Neutrophil (primary cell): ENCODE results near the gene ZFHX2.
A peak's percentile ranks its signal among the peaks of the same experiment; 100 is the strongest.
"Not testable (repeated sequence)": the region's sequence is repeated elsewhere in the genome, so short reads cannot be mapped to it uniquely, and the experiment has no call there.

Source experiments
- H3K27ac ChIP-seq: fragments of 200-600 bp; sonication (generic); 2 replicates; pipeline ENCODE4 v1.5.1; 2016; ENCODE audit warnings: mild to moderate bottlenecking, moderate library complexity
- H3K27me3 ChIP-seq: fragments of 200-600 bp; sonication (generic); 2 replicates; pipeline ENCODE4 v1.6.0; 2016; ENCODE audit warnings: mild to moderate bottlenecking
- H3K36me3 ChIP-seq: fragments of 200-600 bp; sonication (generic); 2 replicates; pipeline ENCODE4 v1.5.1; 2017
- H3K4me1 ChIP-seq, 2 experiments: fragments of 200-600 bp in 1 of 2; sonication (generic) in 1 of 2; 1 replicate in 1 of 2; 2 replicates in 1 of 2; pipeline versions ENCODE4 v1.5.1 to v1.6.1; 2013 to 2016; ENCODE audit warnings: low read depth in 1 of 2, low read length in 1 of 2, mild to moderate bottlenecking in 1 of 2, moderate library complexity in 1 of 2; ENCODE audit not compliant: control insufficient read depth in 1 of 2, insufficient read depth in 1 of 2
- H3K4me3 ChIP-seq, 2 experiments: fragments of 200-600 bp in 1 of 2; sonication (generic) in 1 of 2; 1 replicate in 1 of 2; 2 replicates in 1 of 2; pipeline ENCODE4 v1.5.1; 2013 to 2016; ENCODE audit warnings: low read depth in 1 of 2, low read length in 1 of 2, mild to moderate bottlenecking in 1 of 2, moderate library complexity in 1 of 2
- H3K9me3 ChIP-seq: fragments of 200-600 bp; sonication (generic); 2 replicates; pipeline ENCODE4 v1.5.1; 2016
- TF ChIP-seq, protein P1 (sequence below): fragments of 200-600 bp; sonication (generic); IDR thresholded peaks from 2 replicates; pipeline ENCODE4 v1.5.1; 2016; ENCODE audit warnings: antibody characterized with exemption

ZFHX2 gene

GRCh38 chr14:23540141-23540469 lies 11.5 kb downstream of the ZFHX2 start:
- Histone ChIP-seq H3K36me3 (no peaks in the 10 kb centered on the region), H3K4me1 (peaks cover 19 to 21% of the 10 kb centered on the region in 2 experiments), H3K9me3 (no peaks in the 10 kb centered on the region), H3K27me3 (no peaks in the 10 kb centered on the region), H3K4me3 (no peak overlapping the region), H3K27ac (no peak overlapping the region)
- TF ChIP-seq, protein P1, sequence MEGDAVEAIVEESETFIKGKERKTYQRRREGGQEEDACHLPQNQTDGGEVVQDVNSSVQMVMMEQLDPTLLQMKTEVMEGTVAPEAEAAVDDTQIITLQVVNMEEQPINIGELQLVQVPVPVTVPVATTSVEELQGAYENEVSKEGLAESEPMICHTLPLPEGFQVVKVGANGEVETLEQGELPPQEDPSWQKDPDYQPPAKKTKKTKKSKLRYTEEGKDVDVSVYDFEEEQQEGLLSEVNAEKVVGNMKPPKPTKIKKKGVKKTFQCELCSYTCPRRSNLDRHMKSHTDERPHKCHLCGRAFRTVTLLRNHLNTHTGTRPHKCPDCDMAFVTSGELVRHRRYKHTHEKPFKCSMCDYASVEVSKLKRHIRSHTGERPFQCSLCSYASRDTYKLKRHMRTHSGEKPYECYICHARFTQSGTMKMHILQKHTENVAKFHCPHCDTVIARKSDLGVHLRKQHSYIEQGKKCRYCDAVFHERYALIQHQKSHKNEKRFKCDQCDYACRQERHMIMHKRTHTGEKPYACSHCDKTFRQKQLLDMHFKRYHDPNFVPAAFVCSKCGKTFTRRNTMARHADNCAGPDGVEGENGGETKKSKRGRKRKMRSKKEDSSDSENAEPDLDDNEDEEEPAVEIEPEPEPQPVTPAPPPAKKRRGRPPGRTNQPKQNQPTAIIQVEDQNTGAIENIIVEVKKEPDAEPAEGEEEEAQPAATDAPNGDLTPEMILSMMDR = no peak

DNA sequence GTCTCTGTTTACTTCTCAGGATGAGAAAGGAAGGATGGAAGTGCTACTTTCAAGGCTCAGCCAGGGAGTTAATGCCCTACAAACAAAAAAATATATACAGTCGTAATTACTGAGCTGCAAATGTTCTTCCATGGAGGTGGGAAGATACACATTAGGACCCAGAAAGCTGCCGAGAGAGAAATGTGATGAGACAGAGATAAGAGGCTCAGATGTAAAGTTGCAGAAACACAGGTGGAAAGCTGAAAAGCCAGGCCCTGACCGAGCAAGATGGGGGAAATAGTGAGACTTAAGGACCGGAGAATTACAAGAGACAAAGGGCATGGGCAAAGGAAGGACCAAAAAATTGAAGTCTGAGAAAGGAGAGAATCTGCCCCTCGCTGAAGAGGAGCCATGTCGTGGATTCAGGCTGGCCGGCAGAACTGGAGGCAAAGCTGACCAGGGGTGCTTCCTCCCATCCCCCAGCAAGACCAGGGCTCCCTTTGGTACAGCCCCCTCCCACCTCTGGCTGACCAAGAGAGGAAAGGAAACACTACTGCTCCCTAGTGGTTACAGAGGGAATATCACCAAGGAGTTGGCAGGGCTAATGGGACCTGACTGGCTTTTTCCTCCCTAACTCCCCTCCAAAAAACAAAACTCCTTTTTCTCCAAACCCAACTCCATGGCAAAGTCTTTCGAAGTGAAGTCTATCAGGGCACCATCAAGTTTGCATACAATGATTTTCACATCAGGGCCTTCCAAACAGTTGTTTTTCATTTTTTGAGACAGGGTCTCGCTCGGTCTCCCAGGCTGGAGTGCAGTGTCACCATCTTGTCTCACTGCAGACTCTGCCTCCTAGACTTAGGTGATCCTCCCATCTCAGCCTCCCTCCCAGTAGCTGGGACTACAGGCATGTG lies 12.1 kb downstream of the ZFHX2 start:
- Histone ChIP-seq H3K9me3 (no peaks in the 10 kb centered on the region), H3K4me3 (no peak overlapping the region), H3K27me3 (no peaks in the 10 kb centered on the region), H3K36me3 (no peaks in the 10 kb centered on the region), H3K27ac (no peak overlapping the region), H3K4me1 (peaks cover 12 to 15% of the 10 kb centered on the region in 2 experiments)
- TF ChIP-seq, protein P1 = peak; percentile 76

DNA sequence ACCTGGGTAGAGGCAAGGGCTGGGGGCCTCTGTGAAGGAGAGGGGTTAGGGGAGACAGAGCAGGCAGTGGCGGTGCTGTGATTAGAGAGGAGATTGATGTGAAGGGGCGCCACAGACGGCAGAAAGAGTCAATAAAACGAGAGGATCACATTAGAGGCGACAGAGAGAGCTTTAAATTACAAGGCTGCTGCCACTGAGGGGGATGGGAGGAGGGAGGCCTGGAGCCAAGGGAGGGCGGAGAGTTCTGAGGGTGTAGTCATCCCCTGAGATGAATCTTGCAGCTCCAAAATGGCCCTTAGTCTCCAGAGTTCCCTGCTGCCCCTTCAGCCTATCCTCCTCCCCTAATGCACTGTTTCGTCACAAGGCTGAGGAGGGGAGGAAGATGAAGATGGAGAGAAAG lies 12.8 kb downstream of the ZFHX2 start:
- Histone ChIP-seq H3K9me3 (no peaks in the 10 kb centered on the region), H3K4me1 (peaks cover 5 to 8% of the 10 kb centered on the region in 2 experiments), H3K4me3 (no peak overlapping the region), H3K27ac (no peak overlapping the region), H3K27me3 (no peaks in the 10 kb centered on the region), H3K36me3 (no peaks in the 10 kb centered on the region)
- TF ChIP-seq, protein P1 = no peak

GRCh38 chr14:23538050-23538718 lies 13.4 kb downstream of the ZFHX2 start:
- Histone ChIP-seq H3K4me1 (peaks cover 0 to 2% of the 10 kb centered on the region in 2 experiments), H3K9me3 (no peaks in the 10 kb centered on the region), H3K36me3 (no peaks in the 10 kb centered on the region), H3K4me3 (no peak overlapping the region), H3K27ac (no peak overlapping the region), H3K27me3 (no peaks in the 10 kb centered on the region)
- TF ChIP-seq, protein P1 = no peak

DNA sequence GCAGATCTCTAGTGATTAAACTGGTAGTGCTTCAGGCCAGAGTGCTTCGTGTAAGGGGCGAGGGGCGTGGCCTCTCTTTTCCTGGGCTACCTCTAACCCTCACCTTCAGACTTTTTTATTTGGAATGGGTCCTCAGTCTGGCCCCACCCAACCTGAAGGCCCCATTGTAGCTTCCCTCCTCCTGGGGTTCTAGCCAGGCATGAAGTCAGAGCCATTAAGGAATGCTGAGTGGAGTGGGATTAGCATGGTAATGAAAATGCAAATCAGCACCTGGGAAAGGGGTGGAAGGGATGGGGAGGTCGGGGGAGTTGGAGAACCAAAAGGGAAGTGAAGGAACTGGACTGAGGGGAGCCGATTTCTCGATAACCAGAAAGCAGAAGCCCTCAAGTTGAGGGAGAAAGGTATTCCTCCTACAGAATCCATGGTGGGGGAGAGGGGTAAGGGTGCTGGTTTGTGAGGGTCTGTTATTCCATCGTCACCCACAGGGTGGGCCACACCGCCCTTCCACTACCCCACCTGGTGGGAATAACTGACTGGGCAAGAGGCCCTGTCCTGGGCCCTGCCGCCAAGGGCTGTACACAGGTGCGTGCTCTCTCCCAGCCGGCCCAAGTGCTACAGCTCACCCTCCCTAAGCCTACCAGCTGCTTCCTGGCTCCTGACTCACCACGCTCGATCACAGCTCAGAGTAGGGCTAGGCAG lies 14.1 kb downstream of the ZFHX2 start:
- Histone ChIP-seq H3K36me3 (no peaks in the 10 kb centered on the region), H3K4me1 (no peaks in the 10 kb centered on the region), H3K27me3 (no peaks in the 10 kb centered on the region), H3K9me3 (no peaks in the 10 kb centered on the region), H3K4me3 (no peak overlapping the region), H3K27ac (no peak overlapping the region)
- TF ChIP-seq, protein P1 = no peak

- H3K4me1 ChIP-seq, H3K4me3 ChIP-seq, H3K9me3 ChIP-seq, H3K27ac ChIP-seq, H3K36me3 ChIP-seq, H3K27me3 ChIP-seq: not testable (repeated sequence)
Measured at GRCh38 chr14:23536906-23537305, 14.7 kb downstream of the ZFHX2 start.
